Renal cortex interstitium (tissue), 11 donors: Measurements from ENCODE around the gene ARL8A. TPM values are rescaled to one million over a fixed set of nuclear protein-coding genes. Genes with fewer than 3 reads are reported as not detected.
"Not testable (repeated sequence)": the region's sequence is repeated elsewhere in the genome, so short reads cannot be mapped to it uniquely, and the experiment has no call there.

ENCODE experiments used
- DNase-seq, 11 donors: peaks; one replicate each; pipeline ENCODE4 v3.0.0-alpha.2; 2013; ENCODE audit warnings: low read depth in 9 of 11, low spot score in 4 of 11; ENCODE audit errors: extremely low read depth in 1 of 11
- polyA plus RNA-seq, 3 donors: library from polyadenylated mRNA; unstranded; fragments of 120-200 nt; gene quantifications; one replicate each; pipeline ENCODE4 v1.2.1, GENCODE V29; 2013; ENCODE audit not compliant: insufficient read length in 3 of 3

Gene ARL8A
- polyA plus RNA-seq, 3 donors: 41.4 to 43.3 (median 42.3) TPM

DNA sequence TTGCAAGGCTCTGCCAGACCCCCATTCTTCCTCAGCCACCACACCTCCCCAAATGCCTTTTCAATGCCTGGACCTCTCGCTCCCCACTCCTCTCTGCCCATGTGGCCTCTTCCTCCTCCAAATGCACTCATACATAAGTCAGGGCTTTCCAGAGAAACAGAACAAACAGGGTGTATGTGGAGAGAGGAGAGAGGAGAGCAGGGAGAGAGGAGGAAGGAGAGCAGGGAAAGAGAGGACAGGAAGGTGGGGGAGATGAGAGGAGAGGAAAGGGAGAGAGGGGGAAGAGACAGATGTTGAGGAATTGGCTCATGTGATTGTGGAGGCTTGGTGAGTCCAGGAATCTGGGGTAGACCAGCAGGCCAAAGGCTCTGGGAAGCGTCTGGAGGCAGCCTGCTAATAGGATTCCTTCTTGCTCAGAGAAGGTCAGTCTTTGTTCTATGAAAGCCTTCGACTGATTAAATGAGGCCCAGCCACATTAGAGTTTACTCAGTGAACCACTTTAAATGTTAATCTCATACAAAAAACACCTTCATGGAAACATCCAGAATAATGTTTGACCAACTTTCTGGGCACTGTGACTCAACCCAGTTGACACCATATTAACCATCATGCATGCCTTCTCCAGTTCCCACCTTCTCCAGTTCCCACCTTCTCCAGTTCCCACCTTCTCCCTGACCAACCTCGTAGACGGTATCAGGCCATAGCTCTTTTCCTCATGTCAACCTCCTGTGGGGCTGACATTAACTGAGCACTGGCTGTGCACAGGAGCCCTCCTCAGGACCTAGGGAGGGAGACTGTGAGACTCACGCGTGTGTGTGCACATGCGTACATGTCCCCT is 37.7 kb upstream of the ARL8A start:
- no peak for DNase-seq

DNA sequence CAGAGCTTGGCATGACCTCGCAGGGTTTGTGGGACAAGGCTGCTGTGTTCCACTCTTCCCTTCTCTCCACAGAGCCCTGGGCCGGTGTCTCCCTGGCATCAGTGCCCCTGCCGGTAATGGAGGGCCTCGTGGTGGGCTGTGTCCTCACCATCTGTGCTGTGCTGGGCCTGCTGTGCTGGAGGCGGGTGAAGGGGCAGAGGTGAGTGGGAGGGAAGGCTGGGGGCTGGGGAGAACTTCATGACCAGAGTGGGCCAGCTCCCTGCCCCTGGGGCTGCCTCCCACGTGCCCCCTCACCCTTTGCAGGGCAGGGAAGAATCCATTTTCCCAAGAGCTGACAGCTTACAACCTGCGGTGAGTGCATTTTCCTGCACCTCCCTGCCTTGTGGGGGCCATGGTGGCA is 37.0 kb upstream of the ARL8A start:
- DNase-seq: no peak

DNA sequence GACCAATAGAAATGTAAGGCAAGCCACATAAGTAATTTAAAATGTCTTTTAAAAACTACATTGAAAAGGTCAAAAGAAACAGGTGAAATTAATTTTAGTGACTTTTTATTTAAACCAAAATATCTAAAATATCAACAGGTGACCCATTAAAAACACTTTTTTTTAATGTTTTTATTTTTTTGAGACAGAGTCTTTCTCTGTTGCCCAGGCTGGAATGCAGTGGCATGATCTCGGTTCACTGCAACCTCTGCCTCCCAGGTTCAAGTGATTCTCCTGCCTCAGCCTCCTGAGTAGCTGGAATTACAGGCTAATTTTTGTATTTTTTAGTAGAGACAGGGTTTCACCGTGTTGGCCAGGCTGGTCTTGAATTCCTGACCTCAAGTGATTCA is 36.2 kb upstream of the ARL8A start:
- not testable (repeated sequence) for DNase-seq

DNA sequence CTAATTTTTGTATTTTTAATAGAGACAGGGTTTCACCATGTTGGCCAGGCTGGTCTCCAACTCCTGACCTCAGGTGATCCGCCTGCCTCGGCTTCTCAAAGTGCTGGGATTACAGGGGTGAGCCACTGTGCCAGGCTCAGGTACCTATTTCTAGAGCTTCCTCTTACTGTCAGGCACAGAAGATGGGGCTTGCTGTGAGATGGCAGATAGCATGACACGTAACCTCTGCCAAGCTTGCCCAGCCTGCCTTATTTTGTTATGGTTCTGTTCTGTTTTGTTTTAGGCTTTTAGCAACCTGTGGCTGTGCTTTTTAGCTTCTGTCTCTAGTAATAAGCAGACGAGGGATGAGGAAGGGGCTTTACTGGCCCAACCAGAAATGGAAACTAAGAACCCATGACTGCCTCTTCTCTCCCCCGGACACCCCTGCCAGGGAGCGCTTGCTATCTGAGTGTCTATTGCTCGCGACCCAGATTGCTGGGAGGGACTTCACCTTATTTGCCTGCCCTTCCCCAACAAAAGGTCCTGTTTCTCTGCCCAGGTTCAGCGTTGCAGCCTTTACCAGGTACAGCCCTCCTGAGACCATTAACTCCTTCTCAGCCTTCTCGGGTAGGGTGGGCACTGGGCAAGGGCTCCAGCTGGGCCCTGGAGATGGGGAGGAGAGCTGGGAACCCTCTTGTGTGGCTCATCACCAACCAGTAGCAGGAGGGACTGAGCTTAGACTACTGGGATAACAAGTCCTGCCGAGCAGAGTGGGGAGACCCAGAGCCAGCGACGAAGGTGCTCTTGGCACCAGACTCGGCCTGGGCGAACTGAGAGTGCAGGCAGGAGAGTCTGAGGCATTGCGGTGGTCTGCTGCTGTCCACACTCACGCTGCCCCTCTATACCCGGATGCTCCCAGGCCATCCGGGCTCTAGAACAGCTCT is 35.6 kb upstream of the ARL8A start:
- no peak for DNase-seq

DNA sequence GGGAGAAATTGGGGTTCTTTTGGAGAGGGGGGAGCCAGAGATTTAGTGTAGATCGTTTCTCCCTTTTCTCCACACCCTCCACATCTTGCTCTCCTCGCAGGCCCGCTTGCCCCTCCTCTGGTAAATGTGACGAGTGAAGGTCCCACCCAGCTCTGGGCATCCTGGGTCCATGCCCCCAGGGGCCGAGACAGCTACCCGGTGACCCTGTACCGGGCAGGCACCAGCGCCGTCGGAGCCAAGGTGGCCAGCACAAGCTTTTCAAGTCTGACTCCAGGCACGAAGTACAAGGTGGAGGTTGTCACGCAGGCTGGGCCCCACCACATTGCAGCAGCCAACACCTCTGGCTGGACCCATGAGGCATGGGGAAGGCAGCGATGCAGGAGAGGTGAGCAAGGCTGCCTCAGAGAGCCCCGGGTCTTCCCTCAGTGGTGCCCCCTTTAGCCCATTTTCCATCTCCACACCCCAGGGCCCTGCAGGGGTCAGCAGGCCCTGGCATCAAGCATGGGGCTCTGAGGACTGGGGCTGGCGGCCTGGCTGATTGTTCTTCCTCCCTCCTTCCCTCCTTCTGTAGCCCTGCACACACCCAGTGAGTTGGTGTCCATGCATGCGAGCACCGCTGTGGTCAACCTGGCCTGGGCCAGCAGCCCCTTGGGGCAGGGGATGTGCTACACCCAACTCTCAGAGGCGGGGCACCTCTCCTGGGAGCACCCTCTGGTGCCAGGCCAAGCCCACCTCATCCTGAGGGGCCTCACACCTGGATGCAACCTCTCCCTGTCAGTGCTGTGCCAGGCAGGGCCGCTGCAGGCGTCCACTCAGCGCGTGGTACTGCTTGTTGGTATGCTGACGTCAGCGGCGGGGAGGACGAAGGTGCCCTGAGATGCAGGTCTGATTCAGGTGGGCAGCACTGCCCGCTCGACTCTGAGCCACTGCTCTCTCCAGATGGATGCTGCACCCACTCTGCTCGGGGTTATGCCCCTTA is 32.7 kb upstream of the ARL8A start:
- no peak for DNase-seq

DNA sequence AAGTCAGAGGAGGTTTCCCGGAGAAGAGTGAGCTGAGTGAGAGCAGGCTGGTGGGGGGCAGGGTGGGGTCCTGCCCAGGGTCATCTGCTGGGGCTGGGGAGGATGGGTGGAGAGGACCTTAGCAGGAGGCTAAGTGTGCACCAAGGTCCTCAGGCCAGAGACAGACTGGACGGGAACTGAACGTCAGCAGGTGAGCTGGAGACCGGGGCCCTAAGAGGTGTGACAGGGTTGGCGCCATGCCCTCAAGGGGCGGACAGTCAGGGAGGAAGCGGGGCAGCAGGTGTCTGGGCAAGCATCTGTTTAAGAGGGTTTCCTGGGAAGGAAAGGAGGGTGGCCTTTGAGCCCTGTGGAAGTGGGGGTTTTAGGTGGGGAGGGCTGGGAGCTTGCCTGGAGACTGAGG is 29.5 kb upstream of the ARL8A start:
- no peak for DNase-seq

DNA sequence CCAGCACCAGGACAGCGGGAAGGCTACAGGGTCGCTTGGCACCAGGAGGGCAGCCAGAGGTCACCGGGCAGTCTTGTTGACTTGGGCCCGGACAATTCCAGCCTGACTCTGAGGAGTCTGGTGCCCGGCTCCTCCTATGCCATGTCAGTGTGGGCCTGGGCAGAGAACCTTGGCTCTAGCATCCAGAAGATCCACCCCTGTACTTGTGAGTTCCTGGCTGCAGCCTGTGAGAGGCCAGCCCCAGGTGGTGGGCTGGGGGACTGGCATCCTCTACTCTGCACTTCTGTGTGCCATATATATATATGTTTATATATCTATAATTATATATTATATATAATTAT is 27.4 kb upstream of the ARL8A start:
- DNase-seq: no peak

DNA sequence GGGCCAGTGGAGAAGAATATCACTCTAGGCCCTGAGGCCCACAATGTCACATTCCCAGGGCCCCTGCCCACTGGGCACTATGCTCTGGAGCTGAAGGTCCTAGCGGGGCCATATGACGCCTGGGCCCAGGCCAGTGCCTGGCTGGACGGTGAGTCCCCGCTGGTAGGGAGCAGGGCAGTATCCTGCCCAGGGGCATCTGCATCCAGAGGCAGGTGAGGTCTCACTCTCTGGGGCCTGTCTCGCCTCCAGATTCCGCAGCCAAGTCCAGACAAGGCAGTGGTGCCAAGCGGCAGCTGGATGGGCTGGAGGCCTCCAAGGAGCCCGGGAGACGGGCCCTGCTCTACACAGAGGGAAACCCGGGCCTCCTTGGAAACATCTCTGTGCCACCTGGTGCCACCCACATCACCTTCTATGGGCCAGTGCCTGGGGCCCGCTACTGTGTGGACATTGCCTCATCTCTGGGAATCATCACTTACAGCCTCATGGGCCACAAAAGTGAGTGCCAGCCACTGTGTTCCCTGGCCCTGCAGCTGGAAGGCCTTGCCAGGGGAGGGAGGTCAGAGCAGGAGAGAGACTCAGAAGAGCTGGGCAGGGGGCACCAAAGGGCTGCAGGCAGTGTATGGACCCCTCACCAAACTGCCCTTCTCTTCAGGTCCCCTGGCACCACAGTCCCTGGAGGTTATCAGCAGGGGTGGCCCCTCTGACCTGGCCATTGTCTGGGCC is 26.9 kb upstream of the ARL8A start:
- DNase-seq: no peak

DNA sequence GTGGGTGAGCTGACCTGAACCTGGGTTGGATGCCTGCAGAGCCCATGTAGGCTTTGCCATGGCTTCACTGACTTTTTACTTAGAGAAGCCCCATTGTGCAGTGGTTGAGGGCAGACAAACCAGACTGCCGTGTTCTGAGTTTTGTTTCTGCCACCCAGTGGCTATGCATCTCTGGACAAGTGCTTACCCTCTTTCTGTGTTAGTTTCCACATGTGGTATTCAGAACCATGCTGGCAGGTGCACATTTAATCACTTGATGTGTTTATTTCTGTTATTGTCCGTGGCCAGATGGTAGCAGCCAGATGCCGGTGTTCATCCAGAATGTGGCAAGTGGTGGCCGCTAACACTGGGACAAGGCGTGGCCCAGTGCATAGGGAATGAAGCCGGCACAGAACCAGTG is 26.2 kb upstream of the ARL8A start:
- no peak for DNase-seq

DNA sequence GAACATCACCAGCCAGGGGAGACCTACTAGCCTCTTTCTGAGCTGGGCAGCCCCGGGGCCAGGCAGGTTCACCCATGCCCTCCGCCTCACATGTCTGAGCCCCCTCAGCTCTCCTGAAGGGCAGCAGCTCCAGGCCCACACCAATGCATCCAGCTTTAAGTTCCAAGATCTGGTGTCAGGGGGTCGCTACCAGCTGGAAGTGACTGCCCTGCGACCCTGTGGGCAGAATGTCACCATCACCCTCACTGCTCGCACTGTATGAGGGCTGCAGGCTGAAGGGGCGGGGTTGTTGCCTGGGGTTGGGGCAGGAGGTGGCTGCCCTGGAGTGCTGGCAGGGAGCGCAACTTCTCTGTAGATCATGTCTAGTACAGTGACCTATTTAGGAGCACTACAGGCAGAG is 24.3 kb upstream of the ARL8A start:
- DNase-seq: no peak

DNA sequence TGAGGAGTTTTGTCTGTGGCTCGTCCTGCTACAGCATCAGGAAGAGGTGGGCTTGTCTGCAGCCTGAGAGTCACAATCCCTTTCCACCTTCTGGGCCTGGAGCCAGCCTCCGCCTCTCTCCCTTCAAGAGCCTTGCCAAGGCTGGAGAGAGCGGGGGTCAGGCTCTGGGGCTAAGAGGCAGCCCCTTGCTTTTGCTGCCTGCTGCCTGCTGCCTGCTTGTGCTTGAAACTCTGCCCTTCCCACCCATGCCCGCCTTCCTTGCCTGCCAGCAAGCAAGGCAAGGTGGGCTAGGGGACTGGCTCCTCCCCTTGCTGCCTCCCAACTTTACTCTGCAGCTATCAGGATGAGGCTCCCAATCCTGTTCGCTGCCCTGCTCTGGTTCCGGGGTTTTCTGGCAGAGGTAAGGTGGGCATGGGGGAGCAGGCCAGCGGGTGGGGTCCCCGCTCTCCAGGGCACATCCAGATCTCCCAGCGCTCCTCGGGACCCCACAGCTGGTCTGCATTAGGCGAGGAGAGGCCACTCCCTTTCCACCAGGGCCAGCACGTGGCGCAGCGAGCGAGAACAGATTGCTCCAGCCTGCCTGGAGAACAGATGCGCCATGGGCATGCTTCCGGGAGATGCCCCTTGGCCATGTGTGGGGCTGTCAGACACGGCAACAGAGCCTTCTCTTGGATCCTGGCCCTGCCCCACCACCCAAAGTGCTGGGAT is 23.3 kb upstream of the ARL8A start:
- no peak for DNase-seq

DNA sequence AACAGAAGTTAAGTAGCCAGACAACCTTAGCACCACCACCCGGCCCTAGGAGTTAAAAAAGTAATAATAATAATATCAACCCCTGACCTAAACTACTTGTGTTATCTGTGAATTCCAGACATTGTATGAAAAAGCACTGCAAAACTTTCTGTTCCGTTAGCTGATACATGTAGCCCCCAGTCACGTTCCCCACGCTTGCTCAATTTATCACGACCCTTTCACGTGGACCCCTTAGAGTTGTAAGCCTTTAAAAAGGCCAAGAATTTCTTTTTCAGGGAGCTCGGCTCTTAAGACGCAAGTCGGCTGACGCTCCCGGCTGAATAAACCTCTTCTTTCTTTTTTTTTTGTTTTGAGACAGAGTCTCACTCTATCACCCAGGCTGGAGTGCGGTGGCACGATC is 22.5 kb upstream of the ARL8A start:
- DNase-seq: not testable (repeated sequence)

DNA sequence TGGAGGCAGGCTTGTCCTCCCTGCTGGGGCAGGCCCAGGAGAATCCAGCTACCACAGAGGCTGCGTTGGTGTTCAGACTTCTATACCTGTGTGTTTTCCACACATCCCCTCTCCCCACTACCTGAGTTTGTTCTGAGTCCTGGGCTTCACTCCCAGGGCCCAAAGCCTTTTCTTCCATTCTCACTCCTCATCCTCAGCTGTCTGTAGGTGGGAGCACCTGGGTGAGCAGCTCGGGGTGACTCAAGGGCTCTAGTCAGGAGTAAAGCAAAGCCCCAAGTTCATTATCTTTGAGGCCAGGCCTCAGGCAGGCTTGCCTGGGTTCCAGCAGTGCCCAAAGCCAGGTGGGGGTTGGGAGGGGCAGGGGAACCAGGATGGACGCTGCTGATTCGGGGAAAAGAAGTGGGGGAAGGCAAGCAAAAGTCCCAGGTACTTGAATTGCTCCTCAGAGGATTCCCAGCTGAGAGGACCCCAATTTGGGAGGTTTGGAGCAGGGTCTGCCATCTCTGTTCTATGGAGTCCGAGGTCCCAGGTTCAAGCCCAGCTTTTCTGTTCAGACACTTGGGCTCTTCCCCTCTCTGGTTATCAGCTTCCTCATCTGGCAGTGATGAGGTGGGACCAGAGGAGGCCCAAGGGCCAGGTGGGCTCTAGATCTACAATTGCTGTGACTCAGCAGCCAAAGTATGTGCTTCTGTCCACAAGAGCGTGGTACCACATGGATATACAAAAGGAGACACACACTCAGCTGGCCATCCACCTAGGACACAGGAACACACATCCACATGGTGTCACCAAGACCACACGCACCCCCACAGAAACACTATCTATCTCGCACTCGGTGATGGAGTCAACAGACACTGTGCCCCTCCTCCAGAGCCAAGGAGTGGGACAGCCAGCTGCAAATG is 21.7 kb upstream of the ARL8A start:
- no peak for DNase-seq

DNA sequence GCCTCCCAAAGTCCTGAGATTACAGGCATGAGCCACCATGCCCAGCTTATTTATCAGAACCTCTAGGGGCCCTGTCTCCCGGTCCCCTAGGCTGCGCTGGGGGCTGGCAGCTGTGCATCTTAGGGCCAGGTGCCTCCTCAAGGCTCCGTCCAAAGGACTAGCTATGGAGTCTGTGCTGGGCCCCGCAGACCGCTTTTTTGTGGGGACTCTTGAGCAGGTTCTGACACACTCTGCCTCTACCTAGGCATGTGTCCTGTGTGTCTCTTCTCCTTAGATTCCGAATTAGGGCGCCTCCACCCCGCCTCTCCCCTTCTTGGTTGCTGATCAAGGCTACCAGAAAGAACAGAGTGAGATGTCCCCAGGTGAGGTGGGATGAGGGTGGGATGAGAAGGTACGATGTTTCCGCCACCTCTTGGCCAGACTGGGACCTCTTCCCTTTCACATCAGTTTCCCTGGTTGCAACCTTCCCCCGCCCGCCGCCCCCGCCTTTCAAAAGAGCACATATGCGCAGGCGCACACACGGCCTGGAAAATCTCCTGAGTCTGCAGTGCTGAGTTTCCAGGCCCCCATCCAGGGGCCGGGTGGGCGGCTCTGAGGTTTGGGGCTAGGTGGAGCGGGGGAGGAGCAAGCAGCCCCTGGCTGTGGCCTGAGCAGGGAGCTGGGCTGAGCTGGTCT is 20.9 kb upstream of the ARL8A start:
- DNase-seq: no peak

DNA sequence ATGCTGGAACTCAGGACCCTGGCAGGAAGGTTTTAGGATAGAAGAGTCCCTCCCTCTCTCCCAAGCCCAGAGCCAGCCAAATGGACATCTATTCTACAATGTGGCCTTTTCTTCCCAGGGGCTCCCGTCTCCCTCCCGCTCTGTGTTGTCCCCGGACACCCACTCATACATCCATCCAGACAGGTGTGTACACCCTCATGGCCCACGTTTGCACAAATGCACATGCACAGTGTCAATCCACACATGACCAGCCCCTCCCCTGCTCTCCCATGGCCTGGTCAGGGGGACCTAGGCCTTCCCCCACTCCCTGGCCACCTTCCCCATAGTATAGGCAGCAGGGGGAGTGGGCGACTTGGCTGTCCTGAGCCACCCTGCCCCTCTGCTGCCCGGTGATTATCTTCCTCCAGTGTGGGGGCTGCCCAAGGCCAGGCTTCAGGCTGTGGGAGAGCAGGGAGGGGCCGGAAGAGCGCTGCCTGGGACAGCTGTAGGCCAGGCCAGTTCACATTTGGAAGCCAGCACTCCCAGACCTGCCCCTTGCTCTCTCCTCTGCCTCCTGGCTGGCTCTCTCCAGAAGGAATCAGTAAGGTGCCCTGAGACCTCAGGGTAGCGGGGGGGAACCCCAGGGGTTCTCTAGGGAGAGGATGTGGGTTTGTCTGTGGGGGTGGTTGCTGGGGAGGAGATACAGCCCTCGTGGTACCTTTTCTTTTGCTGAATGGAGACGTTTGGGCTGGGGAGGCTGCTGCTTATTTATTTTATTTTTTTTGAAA is 19.9 kb upstream of the ARL8A start:
- no peak for DNase-seq
